Hematopoietic multipotent progenitor cell treated with erythropoietin and hydrocortisone succinate and interleukin-3 and kit ligand, for 17 days (in vitro differentiated cells): ENCODE measurements around the gene TTI1.

Experiments
- DNase-seq: peaks from one replicate; pipeline ENCODE4 v3.0.0-alpha.2; 2015; ENCODE audit warnings: low spot score

TTI1 gene

GRCh38 chr20:37987602-37988290 lies 45.5 kb downstream of the TTI1 start:
- DNase-seq, result peak; percentile 54

GRCh38 chr20:37986873-37987601 lies 46.2 kb downstream of the TTI1 start:
- no peak for DNase-seq

DNA sequence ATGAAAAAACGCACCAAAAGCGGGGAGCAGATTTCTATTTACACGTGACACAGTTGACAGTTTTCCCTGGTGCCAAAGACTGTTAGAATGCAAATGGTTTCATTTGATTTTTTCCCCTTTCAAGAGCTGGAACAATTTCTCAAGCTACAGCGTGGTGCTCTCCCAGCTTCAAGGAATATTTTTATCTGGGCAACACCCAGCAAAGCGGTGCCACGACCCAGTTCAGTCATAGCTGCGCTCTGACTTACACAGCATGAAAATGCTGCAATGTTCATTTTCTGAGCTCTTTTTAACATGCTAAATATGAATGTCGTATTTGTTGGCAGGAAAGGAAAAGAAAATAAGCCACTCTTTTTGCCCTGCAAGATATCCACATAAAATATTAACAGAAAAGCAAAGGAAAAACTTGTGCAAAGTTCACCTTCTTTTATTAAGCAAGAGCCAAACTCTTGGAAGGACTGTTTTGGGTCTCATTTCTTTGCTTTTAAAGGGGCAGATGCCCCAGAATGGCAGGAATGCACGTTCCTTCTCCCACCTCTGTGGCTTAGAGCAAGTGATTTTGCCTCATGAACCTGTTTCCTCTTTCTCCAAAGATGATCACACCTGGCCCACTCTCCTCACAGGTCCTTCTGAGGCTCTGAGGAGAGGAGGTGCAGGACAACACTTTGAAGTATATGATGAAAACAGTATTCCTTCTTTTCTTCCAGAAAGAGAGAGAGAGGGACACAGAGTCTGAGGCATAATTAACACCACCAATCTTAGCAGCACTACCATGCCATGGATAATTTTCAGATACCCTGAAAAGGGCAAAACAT lies 47.0 kb downstream of the TTI1 start:
- no peak for DNase-seq

- no peak for DNase-seq
Observed at GRCh38 chr20:37984018-37984785, 49.1 kb downstream of the TTI1 start.

- DNase-seq, result no peak
Observed at GRCh38 chr20:37983286-37983685, 50.0 kb downstream of the TTI1 start.

- no peak for DNase-seq
Observed at GRCh38 chr20:37981568-37981967, 51.7 kb downstream of the TTI1 start.

DNA sequence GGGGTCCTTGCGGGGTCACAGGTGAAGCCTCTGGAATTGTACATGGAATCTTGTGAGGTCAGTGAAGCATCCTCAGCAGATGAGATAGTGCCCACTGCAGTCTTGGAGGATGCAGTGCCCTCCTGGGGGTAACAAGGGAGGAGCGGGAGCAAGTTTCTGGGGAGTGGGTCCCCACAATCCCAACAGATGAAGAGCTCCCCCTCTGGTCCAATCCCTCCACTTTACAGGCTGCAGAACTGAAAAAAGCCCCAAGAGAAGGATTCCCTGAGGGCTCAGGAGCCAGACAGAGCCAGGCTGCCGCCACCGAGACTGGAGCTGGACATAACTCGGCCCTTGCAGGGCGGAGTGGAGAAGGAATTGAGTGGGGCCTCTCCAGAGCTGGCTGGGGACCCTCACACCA lies 52.4 kb downstream of the TTI1 start:
- DNase-seq, result no peak

GRCh38 chr20:37980383-37980782 lies 52.9 kb downstream of the TTI1 start:
- no peak for DNase-seq

GRCh38 chr20:37979021-37979985 lies 54.0 kb downstream of the TTI1 start:
- no peak for DNase-seq

DNA sequence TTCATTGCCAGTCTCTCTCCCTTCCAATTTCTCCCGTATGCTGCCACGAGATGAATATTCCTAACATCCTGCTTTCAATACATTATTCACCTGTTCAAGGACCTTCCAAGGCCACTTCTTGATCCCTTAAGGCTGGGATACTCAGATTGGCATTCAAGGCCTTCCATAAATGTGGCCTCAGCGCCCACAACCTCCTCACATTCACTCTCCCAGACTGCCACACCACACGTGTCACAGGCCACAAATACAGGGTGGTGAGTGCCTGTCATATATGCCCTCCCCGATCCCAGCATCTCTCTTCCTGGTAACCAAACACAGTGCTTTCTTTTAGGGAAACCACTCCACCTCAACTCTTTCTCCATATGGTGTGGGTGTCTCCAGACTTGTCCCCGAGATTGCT lies 55.5 kb downstream of the TTI1 start:
- DNase-seq, result no peak

DNA sequence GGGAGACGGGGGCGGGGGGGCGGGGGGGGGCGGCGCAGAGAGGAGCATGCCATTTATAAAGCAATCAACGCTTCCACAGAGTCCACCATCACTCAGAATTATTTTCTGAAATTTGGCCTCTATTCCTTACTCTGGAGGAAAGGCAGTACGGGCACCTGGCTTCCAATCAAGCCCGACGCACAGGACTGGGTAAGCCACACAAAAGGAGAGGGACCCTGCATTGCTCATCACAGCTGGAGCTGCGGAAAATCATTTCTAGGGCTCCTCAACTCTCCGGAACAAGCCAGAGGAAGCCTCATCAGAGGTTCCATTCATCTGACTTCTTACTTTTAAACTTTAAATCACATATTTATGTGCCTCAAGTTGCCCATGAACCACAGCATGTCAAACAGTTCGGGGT lies 55.9 kb downstream of the TTI1 start:
- no peak for DNase-seq

- DNase-seq, result no peak
Observed at GRCh38 chr20:37976887-37977286, 56.4 kb downstream of the TTI1 start.

GRCh38 chr20:37973059-37973910 lies 60.0 kb downstream of the TTI1 start:
- peak; percentile 50 for DNase-seq

- no peak for DNase-seq
Observed at GRCh38 chr20:37972256-37973058, 60.8 kb downstream of the TTI1 start.

- no peak for DNase-seq
Observed at GRCh38 chr20:37971561-37972127, 61.6 kb downstream of the TTI1 start.

- DNase-seq, result no peak
Observed at GRCh38 chr20:37970856-37971245, 62.4 kb downstream of the TTI1 start.

DNA sequence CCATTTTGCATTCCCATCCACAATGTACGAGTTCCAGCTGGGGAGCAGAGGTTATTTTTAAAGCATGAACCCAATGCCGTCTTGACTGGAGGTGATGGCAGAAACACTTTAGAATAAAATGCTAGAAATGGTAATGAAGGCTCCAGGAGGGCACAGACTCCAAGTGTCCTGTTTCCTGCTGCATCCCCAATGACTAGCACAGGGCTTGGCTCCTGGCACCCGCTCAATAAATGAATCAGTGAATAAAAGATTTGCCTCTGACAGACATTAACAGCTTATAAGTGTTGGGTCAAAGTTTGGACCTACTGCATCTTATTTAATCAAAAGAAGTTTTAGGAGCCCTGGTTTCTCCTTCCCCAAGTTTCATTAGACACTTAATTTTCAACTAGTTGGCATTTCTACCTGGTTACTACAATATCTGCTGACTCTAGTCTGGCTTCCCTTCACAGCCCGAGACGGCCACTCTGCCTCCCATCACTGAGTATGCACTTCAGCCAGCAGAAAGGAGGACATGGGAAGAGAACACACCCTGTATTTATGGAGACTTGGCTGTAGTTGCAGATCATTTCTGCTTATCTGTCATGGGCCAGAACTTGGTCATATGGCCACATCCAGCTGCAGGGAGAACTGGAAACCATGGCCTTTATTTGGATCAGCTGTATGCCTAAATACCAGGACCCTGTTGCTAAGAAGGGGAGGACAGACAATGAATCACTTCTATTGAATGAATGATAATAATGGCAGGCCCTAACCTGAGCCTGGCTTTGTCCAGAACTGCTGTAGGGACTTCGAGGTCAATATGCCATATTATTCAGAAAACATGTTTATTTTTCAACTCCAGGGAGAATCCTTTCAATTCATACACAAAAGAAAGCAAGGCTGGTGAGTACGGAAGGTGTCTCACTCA lies 63.1 kb downstream of the TTI1 start:
- DNase-seq, result no peak
